SU-DHL-6 (cell line): Measurements from ENCODE around the gene HPS6.

Experiments used
- H2AFZ ChIP-seq: fragments of 200-600 bp; sonication (generic); 2 replicates; pipeline ENCODE4 v1.6.1; 2014; ENCODE audit warnings: low read depth, mild to moderate bottlenecking, moderate library complexity, mixed read lengths, antibody characterized with exemption, low read length; ENCODE audit not compliant: severe bottlenecking
- H3F3A ChIP-seq: fragments of 200-600 bp; shearing (Covaris generic); 2 replicates; pipeline ENCODE4 v1.6.0; 2016; ENCODE audit warnings: antibody characterized with exemption, mild to moderate bottlenecking; ENCODE audit not compliant: insufficient read depth
- H3K27ac ChIP-seq: fragments of 200-600 bp; sonication (generic); 2 replicates; pipeline ENCODE4 v1.5.1; 2016; ENCODE audit warnings: low read depth, mild to moderate bottlenecking, low read length, moderate library complexity, mixed read lengths
- H3K27me3 ChIP-seq: fragments of 200-600 bp; sonication (generic), shearing (Covaris generic); 2 replicates; pipeline ENCODE4 v1.6.0; 2014; ENCODE audit warnings: mild to moderate bottlenecking, low read length
- H3K36me3 ChIP-seq: fragments of 200-600 bp; sonication (generic); 2 replicates; pipeline ENCODE4 v1.6.1; 2014; ENCODE audit warnings: mild to moderate bottlenecking, low read length, mixed read lengths
- H3K4me2 ChIP-seq: fragments of 300-600, 200-600 bp; shearing (Covaris generic), sonication (generic); 2 replicates; pipeline ENCODE4 v1.6.0; 2014; ENCODE audit warnings: low read length, low read depth, mild to moderate bottlenecking; ENCODE audit not compliant: poor library complexity, severe bottlenecking
- H3K4me3 ChIP-seq: fragments of 200-600 bp; sonication (generic); 2 replicates; pipeline ENCODE4 v1.5.1; 2014; ENCODE audit warnings: antibody characterized with exemption, low read length, mild to moderate bottlenecking, mixed read lengths; ENCODE audit not compliant: insufficient read depth, poor library complexity, severe bottlenecking
- H3K79me2 ChIP-seq: fragments of 200-600 bp; sonication (generic); 2 replicates; pipeline ENCODE4 v1.6.1; 2014; ENCODE audit warnings: mild to moderate bottlenecking, low read length, moderate library complexity; ENCODE audit not compliant: insufficient read depth
- H3K9ac ChIP-seq: fragments of 200-600 bp; sonication (generic); 2 replicates; pipeline ENCODE4 v1.7.0; 2014; ENCODE audit warnings: mild to moderate bottlenecking, low read length
- H3K9me2 ChIP-seq: fragments of 200-600 bp; sonication (generic); replicated peaks from 2 replicates; pipeline ENCODE4 v1.6.1; 2014; ENCODE audit warnings: low read length; ENCODE audit not compliant: insufficient read depth
- H3K9me3 ChIP-seq: fragments of 200-600 bp; sonication (generic); 2 replicates; pipeline ENCODE4 v1.6.1; 2014; ENCODE audit warnings: low read length, mixed read lengths; ENCODE audit not compliant: insufficient read depth
- H4K20me1 ChIP-seq: fragments of 200-600 bp; sonication (generic); 2 replicates; pipeline ENCODE4 v1.6.1; 2014; ENCODE audit warnings: low read depth, mild to moderate bottlenecking, antibody characterized with exemption, low read length, moderate library complexity, mixed read lengths
- CTCF ChIP-seq: fragments of 200-600 bp; sonication (generic); IDR thresholded peaks from one replicate; pipeline ENCODE4 v1.5.1; 2017; ENCODE audit warnings: antibody characterized with exemption, mild to moderate bottlenecking, low read length, moderate library complexity; ENCODE audit not compliant: insufficient read depth, poor library complexity, severe bottlenecking
- EZH2phosphoT487 ChIP-seq: fragments of 200-600 bp; sonication (generic), shearing (Covaris generic); conservative IDR thresholded peaks from 2 replicates; pipeline ENCODE4 v1.6.1; 2018; ENCODE audit warnings: mild to moderate bottlenecking, antibody characterized with exemption, low read length, moderate library complexity, mixed read lengths

Gene HPS6

GRCh38 chr10:102116656-102117055 is 51.5 kb downstream of the HPS6 start:
- no peaks in the 10 kb centered on the region; the same call in 1 of the 2 replicates for H4K20me1 ChIP-seq
- H3K79me2 ChIP-seq, result peaks cover 70% of the 10 kb centered on the region
- peak overlapping the region; percentile 78 for H3K27ac ChIP-seq
- H3K27me3 ChIP-seq, result no peaks in the 10 kb centered on the region
- H3K9me3 ChIP-seq, result no peaks in the 10 kb centered on the region
- H3K9me2 ChIP-seq, result no peaks in the 10 kb centered on the region
- TF ChIP-seq CTCF, result no peak
- no peak for TF ChIP-seq EZH2phosphoT487
- peak overlapping the region; percentile 89 for H3K4me2 ChIP-seq
- peak overlapping the region; percentile 87 for H3K9ac ChIP-seq
- H3K36me3 ChIP-seq, result no peaks in the 10 kb centered on the region
- no peak overlapping the region for H2AFZ ChIP-seq
- H3K4me3 ChIP-seq, result no peak overlapping the region
- H3F3A ChIP-seq, result peaks cover 39% of the 10 kb centered on the region
